Fibroblast of mammary gland (primary cell): ENCODE results near the gene SLC36A3.
"Not testable (repeated sequence)": the region's sequence is repeated elsewhere in the genome, so short reads cannot be mapped to it uniquely, and the experiment has no call there.

Experiments
- DNase-seq: peaks from one replicate; pipeline ENCODE4 v3.0.0-alpha.2; 2010; ENCODE audit warnings: low read depth
- H3K4me3 ChIP-seq: 2 replicates; pipeline ENCODE4 v1.5.1; 2011; ENCODE audit warnings: low read depth, mild to moderate bottlenecking, low read length, moderate library complexity; ENCODE audit not compliant: control insufficient read depth
- TF ChIP-seq, protein P1 (sequence below): conservative IDR thresholded peaks from 2 replicates; pipeline ENCODE4 v1.5.1; 2011; ENCODE audit warnings: low read depth, low read length, inconsistent platforms; ENCODE audit not compliant: control insufficient read depth, insufficient read depth

SLC36A3 gene

DNA sequence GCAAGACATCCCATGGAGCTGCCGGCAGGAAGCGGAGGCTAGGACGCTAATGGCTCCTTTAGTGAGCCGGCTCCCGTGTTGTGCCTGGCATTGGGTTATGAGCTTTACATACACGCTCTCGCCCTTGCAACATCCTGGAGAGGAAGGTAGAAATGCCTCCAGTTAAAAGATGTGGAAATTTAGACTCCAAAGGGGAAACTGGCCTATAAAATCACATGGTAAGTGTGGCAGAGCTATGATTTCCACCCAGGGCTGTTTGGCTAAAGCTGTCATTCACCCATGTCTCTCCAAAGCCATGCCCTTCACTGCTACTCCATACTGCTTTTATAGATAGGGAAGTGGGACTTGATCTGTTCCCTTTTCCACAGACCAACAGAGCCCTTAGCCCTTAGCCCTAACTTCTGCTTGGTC is 45.4 kb downstream of the SLC36A3 start:
- no peak for DNase-seq
- TF ChIP-seq, protein P1, sequence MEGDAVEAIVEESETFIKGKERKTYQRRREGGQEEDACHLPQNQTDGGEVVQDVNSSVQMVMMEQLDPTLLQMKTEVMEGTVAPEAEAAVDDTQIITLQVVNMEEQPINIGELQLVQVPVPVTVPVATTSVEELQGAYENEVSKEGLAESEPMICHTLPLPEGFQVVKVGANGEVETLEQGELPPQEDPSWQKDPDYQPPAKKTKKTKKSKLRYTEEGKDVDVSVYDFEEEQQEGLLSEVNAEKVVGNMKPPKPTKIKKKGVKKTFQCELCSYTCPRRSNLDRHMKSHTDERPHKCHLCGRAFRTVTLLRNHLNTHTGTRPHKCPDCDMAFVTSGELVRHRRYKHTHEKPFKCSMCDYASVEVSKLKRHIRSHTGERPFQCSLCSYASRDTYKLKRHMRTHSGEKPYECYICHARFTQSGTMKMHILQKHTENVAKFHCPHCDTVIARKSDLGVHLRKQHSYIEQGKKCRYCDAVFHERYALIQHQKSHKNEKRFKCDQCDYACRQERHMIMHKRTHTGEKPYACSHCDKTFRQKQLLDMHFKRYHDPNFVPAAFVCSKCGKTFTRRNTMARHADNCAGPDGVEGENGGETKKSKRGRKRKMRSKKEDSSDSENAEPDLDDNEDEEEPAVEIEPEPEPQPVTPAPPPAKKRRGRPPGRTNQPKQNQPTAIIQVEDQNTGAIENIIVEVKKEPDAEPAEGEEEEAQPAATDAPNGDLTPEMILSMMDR, result no peak
- no peak overlapping the region for H3K4me3 ChIP-seq

DNA sequence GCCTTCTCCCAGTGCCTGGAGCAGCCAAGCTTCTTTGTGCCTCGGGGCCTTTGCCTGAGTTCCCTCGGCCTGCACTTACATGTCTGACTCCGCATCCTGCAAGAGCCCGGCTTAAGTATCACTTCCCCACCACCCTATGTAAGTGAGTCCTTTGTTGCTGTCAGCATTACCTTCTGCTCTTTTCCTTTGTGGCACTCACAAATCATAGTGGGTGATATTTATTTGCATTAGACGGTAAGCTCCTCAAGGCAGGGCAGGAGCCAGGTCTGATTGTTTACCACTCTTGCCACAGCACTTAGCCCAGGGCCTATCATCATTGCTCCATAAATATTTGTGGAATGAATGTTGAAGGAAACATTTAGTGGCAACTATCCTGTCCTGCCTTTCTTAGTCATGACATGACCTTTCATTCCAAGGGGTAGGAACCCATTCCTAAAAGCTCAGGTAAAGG is 45.8 kb downstream of the SLC36A3 start:
- DNase-seq, result peak; percentile 12
- TF ChIP-seq, protein P1, result no peak
- H3K4me3 ChIP-seq, result no peak overlapping the region

DNA sequence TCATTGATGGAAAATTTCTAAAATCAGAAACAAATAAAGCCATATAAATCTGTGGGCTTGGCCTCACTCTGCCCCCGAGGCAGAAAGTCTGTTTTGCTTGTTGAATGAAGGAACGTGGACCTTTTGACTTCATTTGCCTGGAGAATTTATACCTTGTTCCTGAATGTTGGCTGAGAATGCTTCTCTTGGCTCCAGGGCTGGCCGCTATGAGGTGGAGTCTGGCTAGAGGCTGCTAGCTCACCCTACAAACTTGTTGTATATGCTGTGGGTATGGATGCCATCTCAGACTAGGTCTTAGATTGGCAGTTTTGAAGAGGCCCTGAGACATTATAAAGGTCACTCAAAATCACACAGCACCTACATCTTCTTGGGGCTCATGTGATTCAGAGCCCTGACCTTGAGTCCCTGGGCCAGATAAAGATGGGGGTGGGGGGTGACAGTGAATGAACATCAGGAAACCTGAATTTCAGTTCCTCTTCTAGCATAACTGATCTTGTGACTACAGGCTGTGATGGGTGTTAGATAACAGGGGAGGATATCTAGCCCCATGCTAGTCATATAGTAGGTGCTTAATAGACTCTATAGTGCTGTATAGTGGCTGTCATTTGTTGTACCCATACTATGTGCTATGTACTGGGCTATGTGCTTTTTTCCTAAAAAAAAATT is 47.8 kb downstream of the SLC36A3 start:
- no peak overlapping the region for H3K4me3 ChIP-seq
- TF ChIP-seq, protein P1, result no peak
- no peak for DNase-seq

DNA sequence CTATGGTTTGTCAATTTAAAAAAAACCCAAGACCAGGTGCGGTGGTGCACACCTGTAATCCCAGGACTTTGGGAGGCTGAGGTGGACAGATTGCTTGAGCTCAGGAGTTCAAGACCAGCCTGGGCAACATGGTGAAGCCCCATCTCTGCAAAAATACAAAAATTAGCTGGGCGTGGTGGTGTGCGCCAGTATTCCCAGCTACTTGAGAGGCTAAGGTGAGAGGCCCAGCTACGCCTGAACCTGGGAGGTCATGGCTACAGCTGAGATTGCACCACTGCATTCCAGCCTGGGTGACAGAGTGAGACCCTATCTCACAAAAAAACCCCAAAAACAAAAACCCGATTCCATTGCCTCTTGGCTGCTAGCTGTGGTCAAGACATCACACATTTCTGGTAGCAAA is 48.6 kb downstream of the SLC36A3 start:
- not testable (repeated sequence) for DNase-seq, H3K4me3 ChIP-seq

DNA sequence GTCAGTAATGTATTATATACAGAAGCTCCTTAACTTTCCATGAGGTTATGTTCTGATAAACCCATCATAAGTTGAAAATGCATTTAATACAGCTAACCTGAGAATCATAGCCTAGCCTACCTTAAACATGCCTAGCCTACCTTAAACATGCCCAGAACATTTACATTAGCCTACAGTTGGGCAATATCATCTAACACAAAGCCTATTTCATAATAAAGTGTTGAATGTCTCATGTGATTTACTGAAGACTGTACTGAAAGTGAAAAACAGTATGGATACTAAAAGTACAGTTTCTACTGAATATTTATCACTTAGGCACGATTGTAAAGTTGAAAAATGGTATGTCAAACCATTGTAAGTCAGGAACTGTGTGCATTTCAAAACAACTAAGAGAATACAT is 49.0 kb downstream of the SLC36A3 start:
- DNase-seq, result no peak
- no peak overlapping the region for H3K4me3 ChIP-seq
- TF ChIP-seq, protein P1, result no peak

DNA sequence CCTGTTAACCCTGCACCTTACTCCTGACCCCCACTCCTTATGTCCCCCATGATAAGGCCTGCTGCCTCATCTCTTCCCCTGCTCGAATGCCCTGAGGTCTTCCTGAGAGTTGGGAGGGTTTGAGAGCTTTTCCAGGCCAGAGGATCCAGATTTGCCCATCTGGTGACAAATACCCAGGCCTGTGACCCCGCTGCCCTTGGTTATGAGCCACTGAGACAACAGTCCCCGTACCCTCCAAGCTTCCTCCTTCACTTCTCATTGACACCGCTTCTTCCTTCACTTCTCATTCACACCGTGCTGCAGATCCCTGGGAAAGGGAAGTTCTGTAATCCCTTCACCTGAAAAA is 50.0 kb downstream of the SLC36A3 start:
- DNase-seq, result no peak
- TF ChIP-seq, protein P1, result no peak
- peak overlapping the region; percentile 88 for H3K4me3 ChIP-seq

DNA sequence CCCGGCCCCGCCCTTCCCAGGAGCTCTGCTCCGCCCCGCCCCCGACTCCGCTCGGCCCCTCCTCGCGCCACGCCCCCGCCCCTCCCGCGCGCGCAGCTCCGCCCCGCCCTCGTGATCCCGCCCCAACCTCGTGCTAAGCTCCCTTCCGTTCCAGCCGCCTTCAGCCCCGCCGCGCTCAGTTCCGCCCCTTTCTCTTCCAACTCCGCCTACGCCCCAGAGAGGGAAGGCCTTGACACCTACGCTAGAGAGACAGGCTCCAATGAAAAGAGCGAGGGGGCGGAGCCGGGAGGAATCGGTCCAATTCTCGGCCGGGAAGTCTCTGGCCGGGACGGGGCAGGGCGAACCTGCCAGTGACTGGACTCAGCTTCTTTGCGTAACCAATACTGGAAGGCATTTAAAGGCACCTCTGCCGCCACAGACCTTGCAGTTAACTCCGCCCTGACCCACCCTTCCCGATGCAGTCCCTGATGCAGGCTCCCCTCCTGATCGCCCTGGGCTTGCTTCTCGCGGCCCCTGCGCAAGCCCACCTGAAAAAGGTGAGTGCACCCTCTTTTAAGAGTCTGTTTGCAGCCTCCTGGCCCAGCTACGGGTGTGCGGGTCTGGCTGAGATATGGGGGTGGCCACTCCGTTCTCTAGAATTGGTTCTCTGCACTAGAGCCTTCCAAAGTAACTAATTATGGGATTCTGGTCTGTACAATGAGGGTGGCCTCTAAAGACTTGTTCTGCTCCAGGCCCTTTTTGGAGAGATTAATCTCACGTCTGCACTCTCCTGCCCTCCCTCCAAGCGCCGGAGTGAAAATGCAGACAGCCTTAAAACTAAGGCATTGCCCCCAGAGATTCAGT is 50.6 kb downstream of the SLC36A3 start, which contains the start of gene GM2A:
GM2A (plus strand) TSS at position 424 of the 843 bp plus-strand sequence; CDS start at position 456, 32 bp downstream.
- peak within 1 kb of the TSS; percentile 88 for H3K4me3 ChIP-seq
- TF ChIP-seq, protein P1, result no peak

More for the DNA sequence above, 50.6 kb downstream of the SLC36A3 start, which contains the start of gene GM2A:
- peak; percentile 99 for DNase-seq
